HPDE6-E6E7 (cell line): ENCODE results near the gene PPP3CA.
"Not testable (repeated sequence)": the region's sequence is repeated elsewhere in the genome, so short reads cannot be mapped to it uniquely, and the experiment has no call there.

Experiments used
- DNase-seq: peaks from one replicate; pipeline ENCODE4 v3.0.0; 2011; ENCODE audit warnings: missing footprints; ENCODE audit errors: extremely low spot score

The PPP3CA gene

GRCh38 chr4:101101072-101101471 is 246.3 kb downstream of the PPP3CA start:
- DNase-seq: no peak

- DNase-seq: no peak
Observed at GRCh38 chr4:101098666-101099400, 248.5 kb downstream of the PPP3CA start.

- not testable (repeated sequence) for DNase-seq
Observed at GRCh38 chr4:101092609-101093008, 254.7 kb downstream of the PPP3CA start.

- DNase-seq: no peak
Observed at GRCh38 chr4:101089168-101089567, 258.2 kb downstream of the PPP3CA start.

- no peak for DNase-seq
Observed at GRCh38 chr4:101086801-101087586, 260.3 kb downstream of the PPP3CA start.

- DNase-seq: no peak
Observed at GRCh38 chr4:101083131-101083530, 264.2 kb downstream of the PPP3CA start.

- no peak for DNase-seq
Observed at GRCh38 chr4:101081695-101082369, 265.5 kb downstream of the PPP3CA start.

- DNase-seq: no peak
Observed at GRCh38 chr4:101081166-101081565, 266.2 kb downstream of the PPP3CA start.

- no peak for DNase-seq
Observed at GRCh38 chr4:101078950-101079349, 268.4 kb downstream of the PPP3CA start.

GRCh38 chr4:101076032-101076431 is 271.3 kb downstream of the PPP3CA start:
- DNase-seq: no peak

- DNase-seq: no peak
Observed at GRCh38 chr4:101075536-101075935, 271.8 kb downstream of the PPP3CA start.

GRCh38 chr4:101074326-101074725 is 273.0 kb downstream of the PPP3CA start:
- no peak for DNase-seq

- DNase-seq: no peak
Observed at GRCh38 chr4:101071241-101071640, 276.1 kb downstream of the PPP3CA start.

- no peak for DNase-seq
Observed at GRCh38 chr4:101068115-101068514, 279.2 kb downstream of the PPP3CA start.

- DNase-seq: no peak
Observed at GRCh38 chr4:101067383-101067782, 279.9 kb downstream of the PPP3CA start.

- no peak for DNase-seq
Observed at GRCh38 chr4:101066626-101067170, 280.6 kb downstream of the PPP3CA start.

GRCh38 chr4:101065935-101066485 is 281.3 kb downstream of the PPP3CA start:
- no peak for DNase-seq

- DNase-seq: no peak
Observed at GRCh38 chr4:101065346-101065745, 282.0 kb downstream of the PPP3CA start.

- no peak for DNase-seq
Observed at GRCh38 chr4:101064541-101065180, 282.7 kb downstream of the PPP3CA start.

GRCh38 chr4:101055392-101055791 is 291.9 kb downstream of the PPP3CA start:
- no peak for DNase-seq

GRCh38 chr4:101050837-101051205 is 296.5 kb downstream of the PPP3CA start:
- no peak for DNase-seq
